ENCODE measurements around the gene TOLLIP.
"Not testable (repeated sequence)": the region's sequence is repeated elsewhere in the genome, so short reads cannot be mapped to it uniquely, and the experiment has no call there.

The TOLLIP gene

DNA sequence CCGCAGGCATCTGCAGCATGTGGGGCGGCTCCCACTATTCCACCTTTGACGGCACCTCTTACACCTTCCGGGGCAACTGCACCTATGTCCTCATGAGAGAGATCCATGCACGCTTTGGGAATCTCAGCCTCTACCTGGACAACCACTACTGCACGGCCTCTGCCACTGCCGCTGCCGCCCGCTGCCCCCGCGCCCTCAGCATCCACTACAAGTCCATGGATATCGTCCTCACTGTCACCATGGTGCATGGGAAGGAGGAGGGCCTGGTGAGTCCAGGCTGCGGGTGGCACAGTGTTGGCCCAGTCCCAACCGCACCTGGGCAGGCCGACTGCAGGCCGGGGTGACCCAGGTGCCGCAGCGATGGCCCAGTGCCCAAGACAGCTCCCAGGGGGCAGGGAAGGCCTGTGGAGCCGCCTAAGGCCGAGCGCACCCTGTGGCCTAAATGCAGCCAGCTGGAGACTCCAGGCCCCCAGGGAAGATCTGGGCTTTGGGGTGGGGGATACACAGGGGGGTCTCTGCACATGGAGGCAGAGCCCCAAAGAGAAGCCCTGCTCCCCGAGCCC, 55.3 kb downstream of the TOLLIP start:
- TF ChIP-seq, protein P1, sequence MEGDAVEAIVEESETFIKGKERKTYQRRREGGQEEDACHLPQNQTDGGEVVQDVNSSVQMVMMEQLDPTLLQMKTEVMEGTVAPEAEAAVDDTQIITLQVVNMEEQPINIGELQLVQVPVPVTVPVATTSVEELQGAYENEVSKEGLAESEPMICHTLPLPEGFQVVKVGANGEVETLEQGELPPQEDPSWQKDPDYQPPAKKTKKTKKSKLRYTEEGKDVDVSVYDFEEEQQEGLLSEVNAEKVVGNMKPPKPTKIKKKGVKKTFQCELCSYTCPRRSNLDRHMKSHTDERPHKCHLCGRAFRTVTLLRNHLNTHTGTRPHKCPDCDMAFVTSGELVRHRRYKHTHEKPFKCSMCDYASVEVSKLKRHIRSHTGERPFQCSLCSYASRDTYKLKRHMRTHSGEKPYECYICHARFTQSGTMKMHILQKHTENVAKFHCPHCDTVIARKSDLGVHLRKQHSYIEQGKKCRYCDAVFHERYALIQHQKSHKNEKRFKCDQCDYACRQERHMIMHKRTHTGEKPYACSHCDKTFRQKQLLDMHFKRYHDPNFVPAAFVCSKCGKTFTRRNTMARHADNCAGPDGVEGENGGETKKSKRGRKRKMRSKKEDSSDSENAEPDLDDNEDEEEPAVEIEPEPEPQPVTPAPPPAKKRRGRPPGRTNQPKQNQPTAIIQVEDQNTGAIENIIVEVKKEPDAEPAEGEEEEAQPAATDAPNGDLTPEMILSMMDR (IDR thresholded peaks at IDR 0.05; ENCODE audit: low read depth, low read length, missing control alignments) = no peak
- no peak overlapping the region for H3K4me3 ChIP-seq (replicated peaks; ENCODE audit: low read depth, low read length)
- DNase-seq (ENCODE audit: extremely low read depth, low read depth) = no peak

DNA sequence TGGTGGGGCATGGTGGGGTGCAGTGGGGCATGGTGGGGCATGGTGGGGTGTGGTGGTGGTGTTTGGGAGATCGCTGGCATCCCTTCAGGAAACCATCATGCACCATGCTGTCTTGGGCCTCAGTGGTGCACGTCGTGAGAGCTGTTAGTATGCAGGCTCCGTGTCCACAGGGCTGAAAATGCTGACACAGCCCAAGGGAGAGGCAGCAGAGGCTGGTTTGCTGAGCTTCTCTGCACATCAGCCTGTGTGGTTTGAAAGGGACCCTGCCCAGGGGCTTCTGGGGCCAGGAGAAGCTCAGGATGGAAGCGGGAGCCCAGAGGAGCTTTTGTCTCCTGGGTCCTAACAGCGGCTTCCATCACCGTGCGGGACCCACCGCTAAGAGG, 56.3 kb downstream of the TOLLIP start:
- no peak overlapping the region for H3K4me3 ChIP-seq (replicated peaks; ENCODE audit: low read depth, low read length)
- TF ChIP-seq, protein P1 (IDR thresholded peaks at IDR 0.05; ENCODE audit: low read depth, low read length, missing control alignments) = no peak
- DNase-seq (ENCODE audit: extremely low read depth, low read depth) = no peak

- TF ChIP-seq, protein P1 (IDR thresholded peaks at IDR 0.05; ENCODE audit: low read depth, low read length, missing control alignments) = no peak
- DNase-seq (ENCODE audit: extremely low read depth, low read depth) = no peak
- no peak overlapping the region for H3K4me3 ChIP-seq (replicated peaks; ENCODE audit: low read depth, low read length)
Observed at GRCh38 chr11:1252371-1253102, 56.9 kb downstream of the TOLLIP start.

DNA sequence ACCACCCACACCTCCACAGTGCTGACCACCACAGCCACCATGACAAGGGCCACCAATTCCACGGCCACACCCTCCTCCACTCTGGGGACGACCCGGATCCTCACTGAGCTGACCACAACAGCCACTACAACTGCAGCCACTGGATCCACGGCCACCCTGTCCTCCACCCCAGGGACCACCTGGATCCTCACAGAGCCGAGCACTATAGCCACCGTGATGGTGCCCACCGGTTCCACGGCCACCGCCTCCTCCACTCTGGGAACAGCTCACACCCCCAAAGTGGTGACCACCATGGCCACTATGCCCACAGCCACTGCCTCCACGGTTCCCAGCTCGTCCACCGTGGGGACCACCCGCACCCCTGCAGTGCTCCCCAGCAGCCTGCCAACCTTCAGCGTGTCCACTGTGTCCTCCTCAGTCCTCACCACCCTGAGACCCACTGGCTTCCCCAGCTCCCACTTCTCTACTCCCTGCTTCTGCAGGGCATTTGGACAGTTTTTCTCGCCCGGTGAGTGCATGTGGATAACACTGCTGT, 58.1 kb downstream of the TOLLIP start:
- TF ChIP-seq, protein P1 (IDR thresholded peaks at IDR 0.05; ENCODE audit: low read depth, low read length, missing control alignments) = no peak
- DNase-seq (ENCODE audit: extremely low read depth, low read depth) = no peak

GRCh38 chr11:1250411-1250810, 59.0 kb downstream of the TOLLIP start:
- DNase-seq (ENCODE audit: extremely low read depth, low read depth); H3K4me3 ChIP-seq (replicated peaks; ENCODE audit: low read depth, low read length): not testable (repeated sequence)

More for the DNA sequence above, 58.1 kb downstream of the TOLLIP start:
- H3K4me3 ChIP-seq (replicated peaks; ENCODE audit: low read depth, low read length) = no peak overlapping the region

- not testable (repeated sequence) for H3K4me3 ChIP-seq (replicated peaks; ENCODE audit: low read depth, low read length); DNase-seq (ENCODE audit: extremely low read depth, low read depth)
Observed at GRCh38 chr11:1248951-1249350, 60.5 kb downstream of the TOLLIP start.

DNA sequence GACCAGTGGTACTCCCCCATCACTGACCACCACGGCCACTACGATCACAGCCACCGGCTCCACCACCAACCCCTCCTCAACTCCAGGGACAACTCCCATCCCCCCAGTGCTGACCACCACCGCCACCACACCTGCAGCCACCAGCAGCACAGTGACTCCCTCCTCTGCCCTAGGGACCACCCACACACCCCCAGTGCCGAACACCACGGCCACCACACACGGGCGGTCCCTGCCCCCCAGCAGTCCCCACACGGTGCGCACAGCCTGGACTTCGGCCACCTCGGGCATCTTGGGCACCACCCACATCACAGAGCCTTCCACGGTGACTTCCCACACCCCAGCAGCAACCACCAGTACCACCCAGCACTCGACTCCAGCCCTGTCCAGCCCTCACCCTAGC, 62.4 kb downstream of the TOLLIP start:
- DNase-seq (ENCODE audit: extremely low read depth, low read depth); H3K4me3 ChIP-seq (replicated peaks; ENCODE audit: low read depth, low read length): not testable (repeated sequence)

DNA sequence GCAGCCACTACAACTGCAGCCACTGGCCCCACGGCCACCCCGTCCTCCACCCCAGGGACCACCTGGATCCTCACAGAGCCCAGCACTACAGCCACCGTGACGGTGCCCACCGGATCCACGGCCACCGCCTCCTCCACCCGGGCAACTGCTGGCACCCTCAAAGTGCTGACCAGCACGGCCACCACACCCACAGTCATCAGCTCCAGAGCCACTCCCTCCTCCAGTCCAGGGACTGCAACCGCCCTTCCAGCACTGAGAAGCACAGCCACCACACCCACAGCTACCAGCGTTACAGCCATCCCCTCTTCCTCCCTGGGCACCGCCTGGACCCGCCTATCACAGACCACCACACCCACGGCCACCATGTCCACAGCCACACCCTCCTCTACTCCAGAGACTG, 63.1 kb downstream of the TOLLIP start:
- not testable (repeated sequence) for DNase-seq (ENCODE audit: extremely low read depth, low read depth); H3K4me3 ChIP-seq (replicated peaks; ENCODE audit: low read depth, low read length)

- not testable (repeated sequence) for H3K4me3 ChIP-seq (replicated peaks; ENCODE audit: low read depth, low read length); DNase-seq (ENCODE audit: extremely low read depth, low read depth)
Observed at GRCh38 chr11:1245717-1246116, 63.7 kb downstream of the TOLLIP start.

GRCh38 chr11:1244557-1244956, 64.9 kb downstream of the TOLLIP start:
- H3K4me3 ChIP-seq (replicated peaks; ENCODE audit: low read depth, low read length); DNase-seq (ENCODE audit: extremely low read depth, low read depth): not testable (repeated sequence)

DNA sequence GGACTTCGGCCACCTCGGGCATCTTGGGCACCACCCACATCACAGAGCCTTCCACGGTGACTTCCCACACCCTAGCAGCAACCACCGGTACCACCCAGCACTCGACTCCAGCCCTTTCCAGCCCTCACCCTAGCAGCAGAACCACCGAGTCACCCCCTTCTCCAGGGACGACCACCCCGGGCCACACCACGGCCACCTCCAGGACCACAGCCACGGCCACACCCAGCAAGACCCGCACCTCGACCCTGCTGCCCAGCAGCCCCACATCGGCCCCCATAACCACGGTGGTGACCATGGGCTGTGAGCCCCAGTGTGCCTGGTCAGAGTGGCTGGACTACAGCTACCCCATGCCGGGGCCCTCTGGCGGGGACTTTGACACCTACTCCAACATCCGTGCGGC, 65.9 kb downstream of the TOLLIP start:
- not testable (repeated sequence) for H3K4me3 ChIP-seq (replicated peaks; ENCODE audit: low read depth, low read length); DNase-seq (ENCODE audit: extremely low read depth, low read depth)

DNA sequence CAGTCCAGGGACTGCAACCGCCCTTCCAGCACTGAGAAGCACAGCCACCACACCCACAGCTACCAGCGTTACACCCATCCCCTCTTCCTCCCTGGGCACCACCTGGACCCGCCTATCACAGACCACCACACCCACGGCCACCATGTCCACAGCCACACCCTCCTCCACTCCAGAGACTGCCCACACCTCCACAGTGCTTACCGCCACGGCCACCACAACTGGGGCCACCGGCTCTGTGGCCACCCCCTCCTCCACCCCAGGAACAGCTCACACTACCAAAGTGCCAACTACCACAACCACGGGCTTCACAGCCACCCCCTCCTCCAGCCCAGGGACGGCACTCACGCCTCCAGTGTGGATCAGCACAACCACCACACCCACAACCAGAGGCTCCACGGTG, 66.7 kb downstream of the TOLLIP start:
- H3K4me3 ChIP-seq (replicated peaks; ENCODE audit: low read depth, low read length); DNase-seq (ENCODE audit: extremely low read depth, low read depth): not testable (repeated sequence)

Data from HFF-Myc (cell line).